WTC11 (cell line): ENCODE measurements around the gene LCLAT1.

Experiments used
- ESRRA ChIP-seq: sonication (generic); formaldehyde crosslinking; IDR thresholded peaks from 2 replicates; pipeline ENCODE4 v1.8.1; 2022; ENCODE audit warnings: mild to moderate bottlenecking, missing genetic modification reagents, borderline replicate concordance
- NFYB ChIP-seq: sonication (generic); formaldehyde crosslinking; conservative IDR thresholded peaks from 2 replicates; pipeline ENCODE4 v1.8.0; 2022; ENCODE audit warnings: low read depth, missing genetic modification reagents
- NR2C2 ChIP-seq: sonication (generic); formaldehyde crosslinking; IDR thresholded peaks from 2 replicates; pipeline ENCODE4 v1.8.0; 2022; ENCODE audit warnings: mild to moderate bottlenecking, missing genetic modification reagents
- TEAD4 ChIP-seq: sonication (generic); formaldehyde crosslinking; IDR thresholded peaks from 2 replicates; pipeline ENCODE4 v1.8.0; 2022; ENCODE audit warnings: mild to moderate bottlenecking, missing genetic modification reagents
- TP53 ChIP-seq: sonication (generic); formaldehyde crosslinking; IDR thresholded peaks from 2 replicates; pipeline ENCODE4 v1.8.1; 2023; ENCODE audit warnings: mild to moderate bottlenecking, missing genetic modification reagents
- ZNF263 ChIP-seq: sonication (generic); formaldehyde crosslinking; IDR thresholded peaks from 2 replicates; pipeline ENCODE4 v1.8.1; 2022; ENCODE audit warnings: low read depth, mild to moderate bottlenecking, moderate library complexity, missing genetic modification reagents
- TF ChIP-seq, protein P1 (sequence below): fragments of 200-600 bp; IDR thresholded peaks from 2 replicates; pipeline ENCODE4 v1.8.0; 2022; ENCODE audit warnings: antibody characterized with exemption
- TF ChIP-seq, protein P2 (sequence below): sonication (generic); formaldehyde crosslinking; IDR thresholded peaks from 2 replicates; pipeline ENCODE4 v1.8.0; 2022; ENCODE audit warnings: mild to moderate bottlenecking, missing genetic modification reagents
- TF ChIP-seq, protein P3 (sequence below): sonication (generic); formaldehyde crosslinking; IDR thresholded peaks from 2 replicates; pipeline ENCODE4 v1.8.1; 2022; ENCODE audit warnings: mild to moderate bottlenecking, missing genetic modification reagents, moderate library complexity, borderline replicate concordance
- TF ChIP-seq, protein P4 (sequence below): fragments of 250-450 bp; sonication (Bioruptor Pico); IDR thresholded peaks from 2 replicates; pipeline ENCODE4 v1.8.0; 2021; ENCODE audit warnings: mild to moderate bottlenecking

DNA sequence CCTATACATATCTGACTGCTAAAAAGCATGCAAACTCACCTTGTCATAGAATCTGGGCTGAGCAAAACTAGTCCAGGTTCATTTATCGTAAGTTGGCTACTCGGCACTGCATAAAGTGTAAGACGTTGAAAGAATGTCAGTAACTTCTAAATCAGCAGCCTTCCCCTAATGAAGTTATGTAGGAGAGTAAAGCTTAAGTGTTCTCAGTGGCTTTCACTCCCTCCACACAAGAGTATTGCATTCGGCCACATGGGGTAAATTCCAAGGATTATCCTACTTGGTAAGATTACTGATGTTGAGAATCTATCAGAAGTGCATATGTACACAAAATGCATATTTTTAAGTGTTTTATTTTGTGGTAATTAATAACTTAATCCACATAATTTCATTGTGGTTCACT is 130.1 kb downstream of the LCLAT1 start:
- TF ChIP-seq, protein P1, sequence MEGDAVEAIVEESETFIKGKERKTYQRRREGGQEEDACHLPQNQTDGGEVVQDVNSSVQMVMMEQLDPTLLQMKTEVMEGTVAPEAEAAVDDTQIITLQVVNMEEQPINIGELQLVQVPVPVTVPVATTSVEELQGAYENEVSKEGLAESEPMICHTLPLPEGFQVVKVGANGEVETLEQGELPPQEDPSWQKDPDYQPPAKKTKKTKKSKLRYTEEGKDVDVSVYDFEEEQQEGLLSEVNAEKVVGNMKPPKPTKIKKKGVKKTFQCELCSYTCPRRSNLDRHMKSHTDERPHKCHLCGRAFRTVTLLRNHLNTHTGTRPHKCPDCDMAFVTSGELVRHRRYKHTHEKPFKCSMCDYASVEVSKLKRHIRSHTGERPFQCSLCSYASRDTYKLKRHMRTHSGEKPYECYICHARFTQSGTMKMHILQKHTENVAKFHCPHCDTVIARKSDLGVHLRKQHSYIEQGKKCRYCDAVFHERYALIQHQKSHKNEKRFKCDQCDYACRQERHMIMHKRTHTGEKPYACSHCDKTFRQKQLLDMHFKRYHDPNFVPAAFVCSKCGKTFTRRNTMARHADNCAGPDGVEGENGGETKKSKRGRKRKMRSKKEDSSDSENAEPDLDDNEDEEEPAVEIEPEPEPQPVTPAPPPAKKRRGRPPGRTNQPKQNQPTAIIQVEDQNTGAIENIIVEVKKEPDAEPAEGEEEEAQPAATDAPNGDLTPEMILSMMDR: no peak
- TF ChIP-seq NR2C2 (CRISPR knock-in tag) (no peak), NFYB (CRISPR knock-in tag) (no peak), TEAD4 (CRISPR knock-in tag) (no peak), ESRRA (no peak), ZNF263 (no peak), TP53 (CRISPR knock-in tag) (no peak)
- TF ChIP-seq, protein P2, sequence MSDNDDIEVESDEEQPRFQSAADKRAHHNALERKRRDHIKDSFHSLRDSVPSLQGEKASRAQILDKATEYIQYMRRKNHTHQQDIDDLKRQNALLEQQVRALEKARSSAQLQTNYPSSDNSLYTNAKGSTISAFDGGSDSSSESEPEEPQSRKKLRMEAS (CRISPR knock-in tag): no peak
- TF ChIP-seq, protein P3, sequence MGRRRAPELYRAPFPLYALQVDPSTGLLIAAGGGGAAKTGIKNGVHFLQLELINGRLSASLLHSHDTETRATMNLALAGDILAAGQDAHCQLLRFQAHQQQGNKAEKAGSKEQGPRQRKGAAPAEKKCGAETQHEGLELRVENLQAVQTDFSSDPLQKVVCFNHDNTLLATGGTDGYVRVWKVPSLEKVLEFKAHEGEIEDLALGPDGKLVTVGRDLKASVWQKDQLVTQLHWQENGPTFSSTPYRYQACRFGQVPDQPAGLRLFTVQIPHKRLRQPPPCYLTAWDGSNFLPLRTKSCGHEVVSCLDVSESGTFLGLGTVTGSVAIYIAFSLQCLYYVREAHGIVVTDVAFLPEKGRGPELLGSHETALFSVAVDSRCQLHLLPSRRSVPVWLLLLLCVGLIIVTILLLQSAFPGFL: no peak
- TF ChIP-seq, protein P4, sequence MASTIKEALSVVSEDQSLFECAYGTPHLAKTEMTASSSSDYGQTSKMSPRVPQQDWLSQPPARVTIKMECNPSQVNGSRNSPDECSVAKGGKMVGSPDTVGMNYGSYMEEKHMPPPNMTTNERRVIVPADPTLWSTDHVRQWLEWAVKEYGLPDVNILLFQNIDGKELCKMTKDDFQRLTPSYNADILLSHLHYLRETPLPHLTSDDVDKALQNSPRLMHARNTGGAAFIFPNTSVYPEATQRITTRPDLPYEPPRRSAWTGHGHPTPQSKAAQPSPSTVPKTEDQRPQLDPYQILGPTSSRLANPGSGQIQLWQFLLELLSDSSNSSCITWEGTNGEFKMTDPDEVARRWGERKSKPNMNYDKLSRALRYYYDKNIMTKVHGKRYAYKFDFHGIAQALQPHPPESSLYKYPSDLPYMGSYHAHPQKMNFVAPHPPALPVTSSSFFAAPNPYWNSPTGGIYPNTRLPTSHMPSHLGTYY (CRISPR knock-in tag): no peak
